T-helper 1 cell (primary cell): Measurements from ENCODE around the gene P2RY4.
"Not testable (repeated sequence)": the region's sequence is repeated elsewhere in the genome, so short reads cannot be mapped to it uniquely, and the experiment has no call there.

ENCODE experiments used
- DNase-seq, 5 donors: peaks; one replicate each; pipeline ENCODE4 v3.0.0-alpha.2; 2012 to 2020

The P2RY4 gene

DNA sequence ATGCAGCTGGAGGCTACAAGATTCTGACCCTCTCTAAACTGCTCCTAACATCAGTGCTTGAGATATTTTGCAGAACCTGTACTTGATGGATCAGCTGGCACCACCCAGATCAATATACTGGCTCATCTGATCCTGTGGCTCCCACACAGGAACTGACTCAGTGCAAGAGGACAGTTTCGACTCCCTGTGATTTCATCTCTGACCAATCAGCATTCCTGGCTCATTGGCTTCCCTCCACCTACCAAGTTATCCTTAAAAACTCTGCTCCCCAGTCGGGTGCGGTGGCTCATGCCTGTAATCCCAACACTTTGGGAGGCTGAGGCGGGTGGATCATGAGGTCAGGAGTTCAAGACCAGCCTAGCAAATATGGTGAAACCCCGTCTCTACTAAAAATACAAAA, 16.4 kb downstream of the P2RY4 start:
- DNase-seq: not testable (repeated sequence)

- no peak for DNase-seq
These were observed 18.5 kb downstream of the P2RY4 start for GRCh38 chrX:70241501-70241900.

- no peak for DNase-seq
These were observed 19.3 kb downstream of the P2RY4 start for GRCh38 chrX:70240751-70241150.

- DNase-seq: no peak
These were observed 25.6 kb downstream of the P2RY4 start, which contains the start of gene AWAT1 for GRCh38 chrX:70234355-70234754. Gene AWAT1 (plus strand): TSS chrX:70234655. CDS start chrX:70234696, 41 bp downstream.

DNA sequence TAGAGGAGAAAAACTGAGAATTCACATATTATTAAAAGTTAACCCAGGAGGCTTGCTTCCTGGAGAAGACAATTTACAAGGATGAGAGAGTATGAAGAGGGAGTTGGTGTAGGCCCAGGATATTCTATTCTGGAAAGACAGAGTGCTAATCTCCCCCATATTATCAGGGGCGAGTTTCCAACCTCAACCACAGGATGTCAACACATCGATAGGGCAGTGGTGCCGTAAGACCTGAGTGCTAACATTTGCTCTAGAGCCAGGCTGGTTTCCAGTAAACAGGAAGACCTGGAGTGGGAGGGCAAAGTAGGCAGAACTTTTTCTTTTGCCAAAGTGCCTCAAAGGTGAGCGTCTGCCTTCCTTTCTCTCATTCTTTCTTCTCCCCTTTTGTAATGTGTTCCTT, 28.3 kb downstream of the P2RY4 start:
- no peak for DNase-seq

DNA sequence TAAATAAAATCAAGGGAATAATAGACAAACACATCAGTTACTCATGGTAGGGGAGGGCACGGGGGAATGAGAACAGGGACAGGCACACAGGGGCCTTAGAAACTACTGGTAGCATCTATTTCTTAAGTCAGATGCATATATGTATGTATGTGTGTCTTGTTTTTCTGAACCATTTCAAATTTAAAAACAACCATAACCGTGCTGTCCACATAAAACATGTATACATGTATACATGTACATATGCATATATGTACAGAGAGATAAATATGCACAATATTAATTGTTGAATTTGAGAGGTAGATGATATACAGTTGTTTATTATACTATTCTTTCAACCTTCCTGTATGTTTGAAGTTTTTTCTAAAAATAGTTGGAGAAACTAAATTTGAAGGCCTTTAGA, 33.3 kb downstream of the P2RY4 start:
- DNase-seq: no peak

DNA sequence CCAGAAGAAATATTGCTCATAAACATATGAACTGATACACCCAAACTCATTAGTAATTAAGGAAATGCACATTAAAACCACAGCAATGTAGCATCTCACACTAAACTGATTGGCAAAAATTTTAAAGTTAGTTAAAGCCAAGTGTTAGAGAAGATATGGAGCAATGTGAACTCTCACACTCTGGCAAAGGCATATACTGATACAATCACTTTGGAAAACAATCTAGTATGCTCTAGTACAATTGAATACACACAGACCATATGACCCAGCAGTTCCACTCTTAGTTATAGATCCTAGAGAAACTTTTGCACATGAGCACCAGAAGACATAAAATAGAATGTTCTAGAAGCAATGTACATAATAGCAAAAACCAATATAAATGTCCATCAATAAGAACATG, 34.0 kb downstream of the P2RY4 start:
- no peak for DNase-seq

DNA sequence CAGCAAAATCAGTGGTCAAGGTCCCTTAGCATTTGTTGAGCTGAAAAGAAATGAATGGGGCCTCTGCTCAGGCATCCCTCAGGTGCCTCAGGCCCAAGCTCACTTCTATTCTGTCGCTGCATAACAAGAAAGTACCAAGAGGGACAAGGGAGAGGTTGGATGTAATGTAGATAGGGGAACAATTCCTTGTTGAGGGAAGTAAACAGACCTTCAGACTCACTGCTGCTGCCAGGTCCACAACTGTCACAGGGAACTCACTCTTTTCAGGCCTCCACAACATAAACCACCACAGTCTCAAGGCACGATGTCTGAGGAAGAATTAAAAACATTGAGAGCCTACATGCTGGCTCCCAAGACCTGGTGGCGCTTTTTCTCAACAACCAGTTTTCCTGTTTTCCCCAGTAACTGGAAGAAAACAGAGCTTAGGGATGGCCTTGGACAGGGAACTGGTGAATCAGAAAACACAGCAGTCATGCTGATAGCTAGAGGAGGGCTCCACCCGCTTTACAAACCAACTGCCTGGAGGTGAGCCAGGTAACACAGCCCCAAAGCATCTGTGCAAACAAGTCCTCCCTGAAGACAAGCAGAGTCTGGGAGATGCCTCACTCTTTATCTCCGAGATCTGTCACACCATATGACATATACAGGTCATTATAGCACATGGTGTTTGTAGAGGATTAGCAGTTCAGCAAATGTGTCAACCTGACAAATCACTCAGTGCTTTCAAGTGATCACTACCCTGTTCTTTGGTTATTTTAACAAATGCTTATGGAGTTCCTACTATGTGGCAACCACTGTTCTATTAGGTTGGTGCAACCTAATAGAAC, 39.9 kb downstream of the P2RY4 start:
- no peak for DNase-seq

DNA sequence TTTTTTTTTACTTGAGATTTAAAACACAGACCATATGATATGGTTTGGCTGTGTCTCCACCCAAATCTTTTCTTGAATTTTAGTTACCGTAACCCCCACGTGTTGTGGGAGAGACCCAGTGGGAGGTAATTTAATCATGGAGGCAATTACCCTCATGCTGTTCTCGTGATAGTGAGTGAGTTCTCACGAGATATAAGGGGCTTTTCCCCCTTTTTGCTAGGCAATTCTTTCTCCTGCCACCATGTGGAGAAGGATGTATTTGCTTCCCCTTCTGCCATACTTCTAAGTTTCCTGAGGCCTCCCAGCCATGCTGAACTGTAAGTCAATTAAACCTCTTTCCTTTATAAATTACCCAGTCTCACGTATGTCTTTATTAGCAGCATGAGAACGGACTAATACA, 50.4 kb downstream of the P2RY4 start:
- DNase-seq: not testable (repeated sequence)

DNA sequence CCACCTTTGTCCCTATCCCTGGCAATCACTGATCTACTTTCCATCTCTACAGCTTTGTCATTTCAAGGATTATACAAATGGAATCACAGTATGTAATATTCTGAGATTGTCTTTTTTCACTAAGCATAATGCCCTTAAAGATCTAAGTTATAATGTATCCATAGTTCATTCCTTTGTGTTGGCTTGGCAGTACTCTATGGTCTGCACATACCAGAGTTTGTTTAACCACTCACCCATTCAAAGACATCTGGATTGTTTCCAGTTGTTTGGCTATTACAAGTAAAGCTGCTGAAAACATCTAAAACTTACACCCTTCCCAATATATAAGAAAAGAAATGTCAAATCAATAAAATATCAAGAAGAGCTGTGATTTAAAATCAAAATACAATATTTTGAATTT, 51.5 kb downstream of the P2RY4 start:
- DNase-seq: no peak
